Measurements from ENCODE around the gene NKX1-1. TPM values are rescaled to one million over a fixed set of nuclear protein-coding genes. Genes with fewer than 3 reads are reported as not detected.
"Not testable (repeated sequence)": the region's sequence is repeated elsewhere in the genome, so short reads cannot be mapped to it uniquely, and the experiment has no call there.

Gene NKX1-1
- total RNA-seq, 6 donors from 2014 or later = not detected

- ATAC-seq (ENCODE audit: low FRiP score in 2 of 2) (no peak), DNase-seq (peak in 1 of 2 donors; percentile 41)
- Histone ChIP-seq H3K27ac (no peak overlapping the region), H3K4me3 (no peak overlapping the region), H3K4me1 (no peaks in the 10 kb centered on the region), H3K27me3 (peaks cover 0 to 8% (median 0%) of the 10 kb centered on the region in 4 donors), H3K36me3 (no peaks in the 10 kb centered on the region), H3K9me3 (no peaks in the 10 kb centered on the region)
- no peak for TF ChIP-seq POLR2A (IDR thresholded peaks at IDR 0.05)
- TF ChIP-seq EP300 (IDR thresholded peaks at IDR 0.05) = no peak
- TF ChIP-seq CTCF (IDR thresholded peaks at IDR 0.05) = no peak
- no peak for TF ChIP-seq POLR2AphosphoS5 (IDR thresholded peaks at IDR 0.05)
- 75 to 77% methylated on average over 16 to 18 of the region's 18 CpGs for WGBS, 2 donors
Observed at GRCh38 chr4:1447676-1448588, 41.7 kb upstream of the NKX1-1 start.

GRCh38 chr4:1446502-1447386, 40.5 kb upstream of the NKX1-1 start:
- no peak for TF ChIP-seq EP300 (IDR thresholded peaks at IDR 0.05)
- TF ChIP-seq CTCF (IDR thresholded peaks at IDR 0.05) = no peak
- TF ChIP-seq POLR2A (IDR thresholded peaks at IDR 0.05) = no peak
- no peak for TF ChIP-seq POLR2AphosphoS5 (IDR thresholded peaks at IDR 0.05)
- Histone ChIP-seq H3K4me1 (no peaks in the 10 kb centered on the region), H3K27me3 (peaks cover 0 to 8% (median 0%) of the 10 kb centered on the region in 4 donors), H3K9me3 (no peaks in the 10 kb centered on the region), H3K36me3 (no peaks in the 10 kb centered on the region), H3K4me3 (no peak overlapping the region), H3K27ac (no peak overlapping the region)
- DNase-seq (no peak), ATAC-seq (ENCODE audit: low FRiP score in 2 of 2) (no peak)
- WGBS, 2 donors = 79 to 83% methylated on average over 10 to 21 of the region's 22 CpGs

- no peaks in the 10 kb centered on the region for H3K9me3 ChIP-seq
- DNase-seq (peak in 1 of 2 donors; percentile 74), ATAC-seq (ENCODE audit: low FRiP score in 2 of 2) (no peak)
- WGBS, 2 donors = 85 to 91% methylated on average over 7 to 21 of the region's 21 CpGs
- no peak overlapping the region for H3K4me3 ChIP-seq
- TF ChIP-seq EP300 (IDR thresholded peaks at IDR 0.05) = no peak
- TF ChIP-seq POLR2AphosphoS5 (IDR thresholded peaks at IDR 0.05) = no peak
- no peak for TF ChIP-seq CTCF (IDR thresholded peaks at IDR 0.05)
- no peak for TF ChIP-seq POLR2A (IDR thresholded peaks at IDR 0.05)
- no peaks in the 10 kb centered on the region for H3K36me3 ChIP-seq
- H3K4me1 ChIP-seq = no peaks in the 10 kb centered on the region
- H3K27me3 ChIP-seq = peaks cover 0 to 8% (median 0%) of the 10 kb centered on the region in 4 donors
- no peak overlapping the region for H3K27ac ChIP-seq
Observed at GRCh38 chr4:1445716-1446445, 39.6 kb upstream of the NKX1-1 start.

- not testable (repeated sequence) for H3K27ac ChIP-seq; H3K27me3 ChIP-seq; ATAC-seq (ENCODE audit: low FRiP score in 2 of 2); H3K4me1 ChIP-seq; DNase-seq; H3K36me3 ChIP-seq; H3K4me3 ChIP-seq; H3K9me3 ChIP-seq
- 88 to 93% methylated on average over 4 of the region's 4 CpGs for WGBS, 2 donors
Observed at GRCh38 chr4:1443688-1444172, 37.5 kb upstream of the NKX1-1 start.
